Renal pelvis (tissue), 4 donors: ENCODE results near the gene MEIS2. TPM values are rescaled to one million over a fixed set of nuclear protein-coding genes. Genes with fewer than 3 reads are reported as not detected.

ENCODE experiments used
- DNase-seq: peaks from one replicate; pipeline ENCODE4 v3.0.0-alpha.2; 2013
- polyA plus RNA-seq, 3 donors: library from polyadenylated mRNA; unstranded; fragments of 120-200 nt; gene quantifications; one replicate each; pipeline ENCODE4 v1.2.1, GENCODE V29; 2013; ENCODE audit not compliant: insufficient read length in 3 of 3

The MEIS2 gene
- polyA plus RNA-seq, 3 donors = 114 to 142 (median 138) TPM

DNA sequence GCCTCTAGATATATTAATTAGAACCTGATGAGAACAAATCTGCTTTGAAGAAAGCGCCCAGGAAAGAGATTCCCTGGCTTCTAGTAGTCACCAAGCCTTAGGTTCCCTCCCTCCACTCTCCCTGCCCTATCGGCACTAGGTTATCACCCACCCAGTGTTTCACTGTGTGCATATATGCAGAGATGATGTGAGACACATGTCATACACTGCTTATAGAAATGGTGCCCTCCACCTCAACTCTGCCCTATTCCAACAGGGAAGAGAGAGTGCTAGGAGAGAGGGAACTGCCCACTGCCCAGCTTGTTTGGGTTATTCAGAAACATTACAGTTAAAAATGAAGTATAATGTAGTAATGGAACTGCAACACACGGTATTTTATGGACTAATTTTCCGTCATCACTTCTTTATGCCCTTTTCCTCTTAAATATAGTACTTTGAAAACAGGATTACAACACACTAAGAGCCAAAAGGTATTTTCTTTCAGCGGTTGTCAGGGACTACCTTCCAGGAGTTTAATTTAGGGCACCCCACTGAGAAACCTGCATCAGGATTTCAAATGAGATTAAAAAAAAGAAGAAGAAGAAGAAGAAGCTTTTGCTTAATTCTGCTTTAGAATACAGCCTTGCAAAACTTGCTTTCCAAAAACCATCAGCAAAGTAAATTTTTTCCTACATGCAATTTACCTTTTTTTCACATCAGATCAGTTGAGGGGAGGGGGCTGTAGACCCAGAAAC lies 55.3 kb downstream of the MEIS2 start:
- no peak for DNase-seq

DNA sequence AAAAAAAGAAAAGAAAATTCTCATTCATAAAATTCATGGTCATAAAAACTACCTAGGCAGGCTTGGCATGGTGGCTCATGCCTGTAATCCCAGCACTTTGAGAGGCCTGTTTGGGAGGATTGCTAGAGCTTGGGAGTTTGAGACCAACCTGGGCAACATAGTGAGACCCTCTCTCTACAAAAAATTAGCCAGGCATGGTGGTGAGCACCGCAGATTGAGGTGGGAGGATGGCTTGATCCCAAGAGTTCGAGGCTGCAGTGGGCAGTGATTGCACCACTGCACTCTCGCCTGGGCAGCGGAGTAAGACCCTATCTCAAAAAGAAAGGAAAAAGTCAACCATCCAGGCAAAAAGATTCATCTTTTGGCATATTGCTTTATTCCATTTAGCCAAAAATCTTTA lies 58.5 kb downstream of the MEIS2 start:
- DNase-seq = no peak

DNA sequence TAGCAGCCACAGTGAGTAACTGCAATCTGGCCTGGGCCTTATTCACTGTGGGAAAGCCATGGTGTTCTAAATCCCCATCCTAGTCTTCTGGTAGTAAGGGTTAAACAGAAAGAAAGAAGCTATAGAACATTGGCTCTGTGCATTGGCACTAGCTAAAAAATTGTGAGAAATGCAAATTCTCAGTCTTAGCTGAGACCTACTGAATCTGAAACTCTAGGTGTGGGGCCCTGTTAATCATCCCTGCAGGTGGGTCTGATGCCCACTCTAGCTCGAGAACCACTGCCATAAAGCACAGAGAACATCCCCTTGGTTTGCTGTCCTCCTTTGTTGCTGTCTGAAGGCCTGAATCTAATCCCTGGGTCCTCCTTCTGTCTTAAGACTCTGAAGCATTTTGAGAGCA lies 59.3 kb downstream of the MEIS2 start:
- no peak for DNase-seq

DNA sequence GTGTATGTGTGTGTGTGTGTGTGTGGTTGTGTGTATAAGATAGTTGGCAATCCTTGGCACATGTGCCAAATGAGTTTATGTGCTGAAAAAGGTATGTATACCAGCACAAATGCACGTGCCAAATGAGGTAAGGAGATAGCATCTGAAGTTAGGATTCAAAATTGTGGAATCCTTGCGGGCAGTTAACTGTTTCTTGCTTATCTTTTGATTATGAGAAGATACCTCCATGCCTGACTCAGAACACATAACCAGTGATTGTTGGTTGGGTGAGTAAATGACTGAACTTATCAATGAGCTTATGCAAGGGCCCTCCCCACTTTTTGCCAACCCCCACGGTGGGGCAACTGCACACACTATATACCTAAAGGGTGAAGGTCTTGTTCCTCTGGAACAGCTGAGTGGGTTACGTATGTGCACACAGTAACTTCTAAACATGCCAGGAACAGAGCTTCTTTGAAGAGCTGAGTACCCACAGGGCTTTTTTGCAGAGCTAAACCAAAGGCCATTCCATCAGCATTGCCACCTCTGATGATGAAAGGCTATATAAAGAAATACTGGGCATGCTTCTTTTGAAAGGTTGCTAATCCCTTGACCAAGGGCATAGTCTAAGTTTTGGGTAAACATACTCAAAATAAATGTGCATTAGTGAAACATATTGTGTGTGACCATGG lies 60.1 kb downstream of the MEIS2 start:
- no peak for DNase-seq

DNA sequence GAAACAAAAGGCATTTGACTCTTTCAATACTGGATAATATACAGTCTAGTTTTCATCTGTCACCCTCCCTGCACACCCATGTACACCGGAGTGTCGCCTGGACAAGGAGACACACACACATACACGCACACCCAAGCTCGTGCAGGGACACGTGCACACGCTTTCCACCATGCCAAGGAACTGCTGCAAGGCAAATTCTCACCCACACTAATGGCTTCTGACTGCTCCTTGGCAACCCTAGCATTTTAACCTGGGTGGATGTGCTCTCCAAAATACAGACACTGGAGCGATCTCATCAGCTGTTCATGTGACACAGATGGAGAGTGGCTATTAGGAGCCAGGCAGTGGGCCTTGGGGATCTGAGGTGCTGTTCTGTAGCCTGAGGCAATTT lies 61.6 kb downstream of the MEIS2 start:
- DNase-seq = no peak

DNA sequence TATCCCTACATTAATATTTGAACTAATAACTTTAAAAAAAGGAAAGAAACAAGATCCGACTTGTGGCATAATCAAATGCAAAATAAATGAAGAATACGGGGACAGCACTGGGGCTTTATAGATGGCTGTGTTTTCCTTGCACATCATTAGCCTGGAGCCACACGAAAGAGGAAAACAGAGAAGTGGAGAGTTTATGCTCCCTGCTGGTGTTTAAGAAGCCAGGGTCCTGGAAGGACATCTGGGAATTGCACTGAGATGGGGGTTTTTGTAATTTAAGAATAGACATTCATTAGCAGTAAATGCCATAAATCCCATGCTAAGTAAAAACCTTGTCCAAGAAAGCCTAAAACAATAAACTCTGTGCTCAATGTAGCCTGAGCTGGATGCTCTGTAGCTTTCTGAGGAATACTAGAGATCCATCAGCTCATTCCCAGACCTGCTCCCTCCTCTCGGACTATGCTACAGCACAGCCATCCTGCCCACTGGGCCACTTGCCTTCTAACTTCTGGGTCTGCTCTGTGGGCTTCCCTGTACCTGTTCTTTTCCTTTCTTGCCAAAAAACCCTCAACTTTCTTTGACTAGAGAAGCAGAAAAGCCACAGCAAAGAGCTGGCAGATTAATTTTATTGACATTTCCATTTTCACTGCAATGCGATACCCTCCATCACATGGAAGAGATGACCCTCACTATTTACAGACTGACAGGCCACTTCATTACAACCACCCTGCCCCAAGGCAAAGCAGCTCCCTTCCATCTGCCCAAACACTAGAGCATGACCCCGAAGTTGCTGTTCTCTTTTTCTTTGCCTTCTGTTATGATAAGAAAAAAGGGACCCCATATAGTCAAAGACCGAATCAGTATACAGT lies 62.3 kb downstream of the MEIS2 start:
- DNase-seq = no peak

DNA sequence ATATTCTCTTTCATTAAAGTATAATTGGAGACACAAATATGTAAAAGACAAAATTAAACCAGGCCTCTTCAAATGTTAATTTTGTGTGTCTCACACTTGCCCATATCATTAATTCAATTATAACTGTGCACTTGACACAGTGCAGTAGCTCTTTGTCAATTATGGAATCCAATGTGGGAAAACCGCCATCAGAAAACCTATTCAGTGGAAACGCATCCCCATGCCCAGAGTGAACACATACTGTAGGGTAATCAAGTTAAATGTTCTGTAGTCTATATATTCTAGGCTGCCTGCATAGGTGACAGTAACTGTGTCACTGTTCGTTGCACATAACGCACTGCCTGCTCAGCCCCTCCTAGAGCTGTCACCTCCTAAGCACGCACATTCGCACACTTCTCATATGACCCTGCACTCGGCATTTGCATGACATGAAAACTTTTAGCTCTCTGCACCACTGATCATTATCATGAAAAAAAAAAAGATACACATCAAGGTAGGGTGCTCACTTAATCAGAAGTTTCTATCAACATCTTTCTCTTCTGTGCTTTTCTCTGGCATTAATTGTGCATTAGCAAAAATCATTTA lies 63.2 kb downstream of the MEIS2 start:
- no peak for DNase-seq

DNA sequence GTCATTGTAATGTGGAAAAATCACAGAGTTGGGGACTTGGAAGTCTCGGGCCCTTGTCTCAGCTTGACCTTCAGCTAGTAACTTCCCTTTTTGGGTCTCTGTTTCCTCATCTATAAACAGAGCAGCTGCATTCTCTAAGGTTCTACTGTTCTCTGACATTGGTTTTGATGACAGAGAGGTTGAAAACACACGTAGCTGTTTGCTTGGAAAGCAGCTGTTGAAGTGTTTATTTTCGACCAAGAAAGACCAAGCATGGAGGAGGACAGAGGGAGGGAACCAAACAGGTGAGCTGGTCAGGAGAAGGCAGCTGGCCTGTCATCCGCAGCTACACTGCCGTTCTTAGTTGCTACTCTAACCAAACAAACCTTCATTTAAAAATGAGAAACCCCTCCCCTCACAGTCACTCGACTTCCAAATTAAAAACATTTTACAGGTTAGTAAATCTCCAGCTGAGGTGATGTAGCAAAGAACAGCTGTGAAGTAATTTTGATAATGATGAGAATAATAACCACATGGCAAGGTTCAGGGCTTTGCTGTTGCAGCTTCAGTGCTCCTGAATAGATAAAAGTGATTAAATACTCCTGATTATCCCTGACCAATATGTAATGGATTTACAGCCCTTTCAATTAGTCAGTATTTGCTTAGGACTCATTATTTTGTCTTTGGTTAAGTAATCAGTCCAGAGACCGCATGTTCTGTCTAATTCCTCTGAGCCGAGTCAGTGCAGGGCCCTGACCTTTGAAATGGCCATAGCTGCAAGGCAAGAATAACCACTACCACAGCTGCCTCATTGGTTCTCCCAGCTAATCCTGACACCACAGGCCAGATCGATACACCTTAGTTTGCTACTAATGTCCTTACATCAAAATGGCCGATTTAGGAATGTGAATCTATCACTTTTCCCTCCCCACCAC lies 65.3 kb downstream of the MEIS2 start:
- no peak for DNase-seq

DNA sequence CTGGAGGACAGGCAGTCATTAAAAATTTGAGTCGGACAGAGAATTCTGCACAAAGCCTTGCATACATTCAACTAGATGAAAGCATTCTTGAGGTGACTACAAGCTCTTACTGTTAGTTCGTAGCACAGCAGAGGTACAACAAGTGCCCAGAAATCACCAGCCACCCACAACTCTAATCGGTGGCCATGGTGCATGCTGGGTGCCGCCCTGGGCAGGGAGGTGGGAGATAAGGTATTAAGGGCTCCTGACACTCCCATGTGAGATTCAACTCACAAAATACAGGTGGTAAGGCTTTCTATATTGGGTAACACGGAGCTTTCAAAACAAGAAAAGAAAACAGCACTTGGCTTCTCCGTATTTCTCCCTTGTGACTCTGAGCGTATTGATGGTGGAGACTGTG lies 66.0 kb downstream of the MEIS2 start:
- no peak for DNase-seq

DNA sequence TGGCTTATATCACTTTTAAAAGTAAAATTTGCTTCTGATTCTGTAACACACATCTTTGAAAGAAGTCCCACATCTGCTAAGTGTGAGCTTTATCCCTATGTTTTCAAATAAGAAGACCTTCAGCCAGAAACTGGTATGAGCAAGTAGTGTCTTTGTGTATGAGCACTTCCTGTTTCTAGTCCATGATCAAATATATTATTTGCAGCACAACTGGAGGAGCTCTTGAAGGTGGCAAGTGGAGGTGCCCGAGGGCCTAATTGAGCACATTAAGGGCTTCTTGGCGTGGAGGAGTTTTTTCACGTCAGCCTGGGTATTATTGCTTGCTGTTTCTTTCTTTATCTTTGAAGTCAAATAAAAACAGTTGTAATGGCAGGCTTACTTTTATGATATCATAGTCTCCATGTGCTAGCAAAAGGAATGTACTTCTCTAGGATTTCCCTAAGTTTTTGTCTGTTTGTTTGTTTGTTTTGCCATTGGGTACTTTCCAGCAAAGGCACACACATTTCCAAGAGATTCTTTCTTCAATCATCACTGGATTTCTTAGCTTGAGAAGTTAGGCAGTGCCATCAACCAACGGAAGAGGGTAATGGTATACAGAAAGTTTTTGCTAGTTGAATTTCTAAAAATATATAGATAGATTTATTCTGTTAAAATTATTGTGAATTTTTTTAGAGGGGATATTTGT lies 68.1 kb downstream of the MEIS2 start:
- no peak for DNase-seq

DNA sequence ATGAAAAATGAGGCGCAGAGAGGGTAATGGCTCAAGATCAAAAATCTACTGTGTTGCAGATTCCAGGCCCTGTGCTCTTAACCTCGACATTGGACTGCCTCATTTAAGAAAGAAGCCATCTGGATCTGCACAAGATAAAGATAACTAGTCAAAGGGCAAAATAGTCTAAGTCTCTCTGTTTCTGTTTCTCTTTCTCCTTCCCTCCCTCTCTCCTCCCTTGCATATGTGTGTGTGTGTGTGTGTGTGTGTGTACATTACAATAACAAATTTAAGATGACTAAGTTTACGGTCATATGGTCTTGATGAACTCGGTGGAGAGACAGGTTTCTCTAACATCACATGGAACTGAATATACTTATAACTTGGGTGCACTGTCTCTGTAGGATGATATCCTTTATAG lies 69.2 kb downstream of the MEIS2 start:
- DNase-seq = no peak

DNA sequence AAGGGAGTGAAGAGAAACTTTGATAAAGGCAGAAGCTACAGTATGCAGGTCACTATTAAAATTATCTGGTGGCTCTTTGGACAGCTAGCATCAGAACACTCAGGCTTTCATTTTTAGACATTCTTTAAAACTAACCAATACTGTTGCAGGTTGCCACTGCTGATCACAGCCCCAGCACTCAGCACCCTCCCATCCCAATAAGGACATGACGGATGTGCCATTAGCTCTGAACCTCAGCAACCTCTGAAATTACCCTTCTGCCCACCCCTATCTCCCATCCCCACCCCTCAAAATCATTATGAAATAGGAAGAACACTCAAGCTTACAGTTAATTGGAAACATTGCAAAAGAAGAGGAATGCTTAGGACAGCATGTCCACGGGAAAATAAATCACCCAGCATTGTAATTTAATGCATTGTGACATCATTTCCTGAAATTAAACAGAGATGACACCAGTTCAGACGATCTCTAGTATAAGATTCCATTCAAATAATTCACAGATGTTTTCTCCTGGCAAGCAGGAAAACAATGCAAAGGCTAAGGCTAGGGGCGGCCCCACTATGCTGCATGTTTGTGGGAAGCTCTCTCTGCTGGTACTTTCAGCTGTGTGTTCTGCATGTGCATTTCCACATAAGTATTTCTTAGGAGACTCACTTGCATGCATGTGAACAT lies 71.6 kb downstream of the MEIS2 start:
- peak; percentile 47 for DNase-seq

DNA sequence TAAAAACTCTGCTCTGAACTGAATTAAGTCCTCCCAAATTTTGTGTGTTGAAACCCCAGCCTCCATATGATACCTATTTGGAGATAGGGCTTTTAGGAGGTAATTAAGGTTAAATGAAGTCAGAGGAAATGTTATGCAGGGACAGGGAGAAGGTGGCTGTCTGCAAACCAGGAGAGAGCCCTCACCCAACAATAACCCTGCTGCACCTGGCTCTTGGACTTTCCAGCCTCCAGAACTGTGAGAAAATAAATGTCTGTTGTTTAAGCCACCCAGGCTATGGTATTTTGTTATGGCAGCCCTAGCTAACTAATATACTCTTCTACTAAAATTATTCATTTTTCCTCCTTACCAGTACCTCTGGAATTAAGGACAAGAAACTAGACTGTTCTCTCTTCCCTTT lies 79.5 kb downstream of the MEIS2 start:
- no peak for DNase-seq

DNA sequence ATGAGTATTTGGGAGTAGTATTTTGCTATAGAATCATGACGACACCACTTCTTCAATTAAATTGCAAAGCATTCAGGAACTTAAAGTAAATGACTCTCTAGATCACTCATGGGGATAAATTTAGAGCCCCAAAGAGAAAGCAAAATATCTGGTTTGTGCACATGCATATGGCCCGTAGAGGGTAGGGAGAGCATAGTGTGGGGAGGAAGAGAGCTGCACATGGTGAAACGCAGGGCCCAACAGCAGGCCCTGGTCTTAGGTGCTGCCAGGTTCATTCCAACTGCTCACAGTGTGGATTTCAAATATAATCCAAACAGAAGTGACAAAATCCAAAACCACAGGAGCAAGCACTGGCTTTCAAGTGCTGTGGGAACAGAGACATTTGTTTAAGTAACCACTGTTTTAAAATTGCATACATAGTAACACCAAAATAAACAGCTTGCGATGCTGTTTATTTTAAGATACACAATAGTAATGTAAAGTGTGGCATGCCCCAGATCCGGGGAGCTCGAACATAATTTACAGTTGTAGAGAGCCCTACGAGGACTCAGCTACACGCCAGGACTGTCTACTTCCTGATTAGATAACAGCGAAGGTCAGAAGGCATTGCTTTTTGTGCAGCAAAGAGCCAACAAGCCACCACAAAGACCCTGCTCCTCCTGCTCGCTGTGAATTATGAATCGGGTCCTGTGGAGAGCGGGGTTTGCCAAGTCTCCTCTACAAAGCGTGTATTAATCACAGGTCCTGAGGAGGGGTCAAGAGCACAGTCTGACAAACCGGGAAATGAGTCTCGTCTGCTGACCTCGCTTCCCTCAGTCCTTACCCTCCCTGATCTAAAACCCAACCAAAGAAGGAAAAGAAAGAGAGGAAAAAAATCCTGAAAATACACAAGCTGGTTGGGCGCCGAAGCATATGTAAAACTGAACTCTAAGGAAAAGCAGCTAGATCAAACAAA lies 80.6 kb downstream of the MEIS2 start:
- DNase-seq = no peak

DNA sequence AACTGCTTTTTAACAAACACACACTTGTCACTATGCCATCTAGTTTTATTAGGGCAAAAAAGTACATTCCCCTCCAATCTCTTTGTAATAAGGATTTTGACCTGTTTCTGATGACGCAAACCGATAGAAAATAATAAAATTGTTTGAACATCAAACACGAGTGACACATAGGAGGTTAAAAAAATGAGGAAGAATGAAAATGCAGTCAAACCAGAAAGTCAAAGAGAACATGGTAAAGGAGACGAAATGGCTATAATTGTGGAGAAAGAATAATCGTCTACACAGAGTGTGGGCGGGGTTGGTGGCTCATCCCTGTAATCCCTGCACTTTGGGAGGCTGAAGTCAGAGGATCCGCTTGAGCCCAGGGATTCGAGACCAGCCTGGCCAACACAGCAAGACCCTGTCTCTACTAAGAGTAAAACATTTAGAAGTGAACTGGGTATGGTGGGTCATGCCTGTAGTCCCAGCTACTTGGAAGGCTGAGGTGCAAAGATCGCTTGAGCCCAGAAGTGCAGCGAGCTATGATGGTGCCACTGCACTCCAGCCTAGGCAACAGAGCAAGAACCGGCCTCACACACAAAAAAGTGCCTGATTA lies 83.2 kb downstream of the MEIS2 start:
- DNase-seq = no peak

DNA sequence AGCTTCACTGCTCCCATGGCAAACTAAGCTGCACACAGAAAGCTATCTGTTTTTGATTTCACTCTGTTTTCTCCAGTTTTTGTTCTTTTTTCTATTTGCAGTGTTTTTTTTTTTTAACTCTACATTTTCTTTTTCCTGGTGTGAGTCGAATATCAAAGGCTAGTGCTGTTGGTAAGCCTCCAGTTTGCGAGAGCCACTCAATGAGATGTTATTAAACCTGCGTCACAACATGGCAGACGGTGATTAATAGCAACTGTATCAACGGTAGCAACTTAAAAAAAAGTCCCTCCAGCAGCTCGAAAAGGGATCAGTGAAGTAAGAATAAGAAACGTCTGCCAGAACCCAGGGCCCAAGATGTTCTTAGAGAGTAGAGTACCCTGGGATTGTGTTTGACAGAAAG lies 84.1 kb downstream of the MEIS2 start:
- peak; percentile 30 for DNase-seq

DNA sequence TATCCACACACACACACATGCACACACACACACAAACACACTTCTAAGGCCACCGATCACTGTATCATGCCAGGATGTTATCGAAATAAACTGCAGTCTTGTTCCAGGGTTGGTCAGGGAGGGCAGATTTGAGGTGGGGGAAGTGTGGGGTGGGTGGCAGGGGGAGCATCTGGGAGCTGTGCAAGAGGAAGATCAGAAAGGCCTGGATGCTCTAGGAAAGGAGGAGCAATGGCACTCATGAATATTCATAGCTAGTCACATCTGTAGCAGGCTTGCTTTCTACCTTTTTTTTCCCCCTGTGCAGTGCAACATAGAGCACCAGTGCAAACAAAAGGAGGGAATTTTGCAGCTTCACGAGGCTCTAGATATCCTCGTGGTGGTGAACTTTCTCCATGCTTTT lies 84.9 kb downstream of the MEIS2 start:
- no peak for DNase-seq

DNA sequence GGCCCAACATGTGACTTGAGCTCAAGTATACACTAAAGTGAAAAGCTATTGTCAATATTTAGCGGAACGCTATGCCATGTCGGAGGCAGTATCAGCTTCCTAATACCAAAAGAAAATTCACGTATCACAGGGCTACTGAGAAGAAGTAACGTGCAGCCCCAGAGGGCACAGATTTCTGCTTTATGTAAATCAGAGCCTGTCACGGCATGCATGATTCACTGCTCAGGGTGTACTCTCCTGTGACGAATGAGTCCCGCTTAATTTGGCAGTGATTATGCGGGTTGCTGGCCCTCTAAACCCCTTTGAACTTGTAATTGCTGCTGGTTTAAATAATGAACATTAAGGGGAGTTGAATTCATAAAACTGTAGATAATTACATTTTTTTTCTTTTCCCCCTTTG lies 85.3 kb downstream of the MEIS2 start:
- peak; percentile 33 for DNase-seq

DNA sequence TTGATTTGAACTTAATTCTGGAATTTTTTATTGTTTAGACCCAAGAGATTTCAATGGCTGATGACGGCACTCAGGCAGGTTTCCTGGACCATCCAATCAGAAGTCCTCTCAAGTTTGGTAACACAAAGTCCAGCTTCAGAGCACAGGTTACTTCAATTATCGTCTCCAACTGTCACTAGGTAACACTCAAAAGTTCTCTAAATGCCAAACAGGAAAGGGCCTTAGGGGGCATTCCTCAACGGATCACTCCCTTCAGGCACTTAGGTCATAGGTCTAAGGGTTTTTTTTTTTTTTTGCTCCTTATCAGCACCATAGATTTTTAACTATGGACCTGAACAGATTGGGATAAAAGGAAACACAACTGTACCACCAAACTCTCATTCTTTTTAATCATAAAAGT lies 85.8 kb downstream of the MEIS2 start:
- no peak for DNase-seq
